ENCODE data around the gene APPBP2.

APPBP2 gene

GRCh38 chr17:60457148-60457547 lies 68.9 kb downstream of the APPBP2 start:
- TF ChIP-seq POLR2AphosphoS5 (IDR thresholded peaks at IDR 0.05; ENCODE audit: low read depth, low read length): no peak
- no peak for TF ChIP-seq FOXP2 (optimal IDR thresholded peaks at IDR 0.05; ENCODE audit: borderline replicate concordance, extremely low read depth, extremely low read length, insufficient read depth)
- no peak for TF ChIP-seq SIN3A (IDR thresholded peaks at IDR 0.05; ENCODE audit: borderline replicate concordance, insufficient read depth, low read length)
- TF ChIP-seq, protein P1, sequence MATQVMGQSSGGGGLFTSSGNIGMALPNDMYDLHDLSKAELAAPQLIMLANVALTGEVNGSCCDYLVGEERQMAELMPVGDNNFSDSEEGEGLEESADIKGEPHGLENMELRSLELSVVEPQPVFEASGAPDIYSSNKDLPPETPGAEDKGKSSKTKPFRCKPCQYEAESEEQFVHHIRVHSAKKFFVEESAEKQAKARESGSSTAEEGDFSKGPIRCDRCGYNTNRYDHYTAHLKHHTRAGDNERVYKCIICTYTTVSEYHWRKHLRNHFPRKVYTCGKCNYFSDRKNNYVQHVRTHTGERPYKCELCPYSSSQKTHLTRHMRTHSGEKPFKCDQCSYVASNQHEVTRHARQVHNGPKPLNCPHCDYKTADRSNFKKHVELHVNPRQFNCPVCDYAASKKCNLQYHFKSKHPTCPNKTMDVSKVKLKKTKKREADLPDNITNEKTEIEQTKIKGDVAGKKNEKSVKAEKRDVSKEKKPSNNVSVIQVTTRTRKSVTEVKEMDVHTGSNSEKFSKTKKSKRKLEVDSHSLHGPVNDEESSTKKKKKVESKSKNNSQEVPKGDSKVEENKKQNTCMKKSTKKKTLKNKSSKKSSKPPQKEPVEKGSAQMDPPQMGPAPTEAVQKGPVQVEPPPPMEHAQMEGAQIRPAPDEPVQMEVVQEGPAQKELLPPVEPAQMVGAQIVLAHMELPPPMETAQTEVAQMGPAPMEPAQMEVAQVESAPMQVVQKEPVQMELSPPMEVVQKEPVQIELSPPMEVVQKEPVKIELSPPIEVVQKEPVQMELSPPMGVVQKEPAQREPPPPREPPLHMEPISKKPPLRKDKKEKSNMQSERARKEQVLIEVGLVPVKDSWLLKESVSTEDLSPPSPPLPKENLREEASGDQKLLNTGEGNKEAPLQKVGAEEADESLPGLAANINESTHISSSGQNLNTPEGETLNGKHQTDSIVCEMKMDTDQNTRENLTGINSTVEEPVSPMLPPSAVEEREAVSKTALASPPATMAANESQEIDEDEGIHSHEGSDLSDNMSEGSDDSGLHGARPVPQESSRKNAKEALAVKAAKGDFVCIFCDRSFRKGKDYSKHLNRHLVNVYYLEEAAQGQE (IDR thresholded peaks at IDR 0.05; ENCODE audit: insufficient read depth in 1 of 2, low read depth in 2 of 2, low read length in 2 of 2): no peak
- TF ChIP-seq TAF1 (IDR thresholded peaks at IDR 0.05; ENCODE audit: borderline replicate concordance, insufficient read depth, low read length): no peak

GRCh38 chr17:60455378-60455777 lies 70.7 kb downstream of the APPBP2 start:
- TF ChIP-seq FOXP2 (optimal IDR thresholded peaks at IDR 0.05; ENCODE audit: borderline replicate concordance, extremely low read depth, extremely low read length, insufficient read depth) (no peak), SIN3A (IDR thresholded peaks at IDR 0.05; ENCODE audit: borderline replicate concordance, insufficient read depth, low read length) (no peak), TAF1 (IDR thresholded peaks at IDR 0.05; ENCODE audit: borderline replicate concordance, insufficient read depth, low read length) (no peak), POLR2AphosphoS5 (IDR thresholded peaks at IDR 0.05; ENCODE audit: low read depth, low read length) (no peak)
- TF ChIP-seq, protein P1 (IDR thresholded peaks at IDR 0.05; ENCODE audit: insufficient read depth in 1 of 2, low read depth in 2 of 2, low read length in 2 of 2): no peak

DNA sequence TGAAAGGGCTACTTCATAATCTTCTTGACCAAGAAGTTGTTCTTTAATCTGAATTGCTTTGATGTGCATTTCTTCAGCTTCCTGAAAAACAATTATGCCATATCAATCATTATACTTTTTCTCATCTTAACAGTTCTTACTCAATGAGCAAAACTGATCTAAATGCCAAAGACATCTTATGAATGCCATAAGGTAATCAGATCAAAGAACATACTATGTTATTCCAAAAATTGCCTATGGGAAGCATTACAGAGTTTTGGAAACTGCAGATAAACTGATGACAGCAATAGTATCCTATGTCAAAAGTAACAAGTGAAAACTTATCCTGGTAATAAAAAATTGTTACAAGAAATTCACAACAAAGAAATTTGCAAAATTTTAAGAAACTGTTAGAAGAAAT lies 74.1 kb downstream of the APPBP2 start:
- TF ChIP-seq POLR2AphosphoS5 (IDR thresholded peaks at IDR 0.05; ENCODE audit: low read depth, low read length) (no peak), SIN3A (IDR thresholded peaks at IDR 0.05; ENCODE audit: borderline replicate concordance, insufficient read depth, low read length) (no peak), TAF1 (IDR thresholded peaks at IDR 0.05; ENCODE audit: borderline replicate concordance, insufficient read depth, low read length) (no peak), FOXP2 (optimal IDR thresholded peaks at IDR 0.05; ENCODE audit: borderline replicate concordance, extremely low read depth, extremely low read length, insufficient read depth) (no peak)
- TF ChIP-seq, protein P1 (IDR thresholded peaks at IDR 0.05; ENCODE audit: insufficient read depth in 1 of 2, low read depth in 2 of 2, low read length in 2 of 2): no peak

DNA sequence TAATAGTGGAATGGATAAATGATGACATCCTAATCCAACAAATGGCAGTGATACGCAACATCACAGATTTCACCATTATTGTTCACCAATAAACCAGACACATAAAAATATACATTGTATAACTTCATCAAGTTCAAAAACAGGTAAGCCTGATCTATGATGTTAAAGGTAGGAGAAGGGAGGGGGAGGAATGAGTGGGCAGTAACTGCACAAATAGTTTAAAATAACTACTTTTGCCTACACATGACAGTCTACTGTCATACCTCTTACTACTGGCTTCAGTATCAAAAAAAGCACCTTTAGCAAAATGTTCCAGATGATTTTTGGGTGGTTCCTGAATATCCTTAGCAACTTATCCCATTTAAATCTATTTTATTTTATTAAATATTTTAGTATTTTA lies 75.0 kb downstream of the APPBP2 start:
- TF ChIP-seq FOXP2 (optimal IDR thresholded peaks at IDR 0.05; ENCODE audit: borderline replicate concordance, extremely low read depth, extremely low read length, insufficient read depth): no peak
- no peak for TF ChIP-seq TAF1 (IDR thresholded peaks at IDR 0.05; ENCODE audit: borderline replicate concordance, insufficient read depth, low read length)
- TF ChIP-seq, protein P1 (IDR thresholded peaks at IDR 0.05; ENCODE audit: insufficient read depth in 1 of 2, low read depth in 2 of 2, low read length in 2 of 2): no peak
- TF ChIP-seq SIN3A (IDR thresholded peaks at IDR 0.05; ENCODE audit: borderline replicate concordance, insufficient read depth, low read length): no peak
- TF ChIP-seq POLR2AphosphoS5 (IDR thresholded peaks at IDR 0.05; ENCODE audit: low read depth, low read length): no peak

DNA sequence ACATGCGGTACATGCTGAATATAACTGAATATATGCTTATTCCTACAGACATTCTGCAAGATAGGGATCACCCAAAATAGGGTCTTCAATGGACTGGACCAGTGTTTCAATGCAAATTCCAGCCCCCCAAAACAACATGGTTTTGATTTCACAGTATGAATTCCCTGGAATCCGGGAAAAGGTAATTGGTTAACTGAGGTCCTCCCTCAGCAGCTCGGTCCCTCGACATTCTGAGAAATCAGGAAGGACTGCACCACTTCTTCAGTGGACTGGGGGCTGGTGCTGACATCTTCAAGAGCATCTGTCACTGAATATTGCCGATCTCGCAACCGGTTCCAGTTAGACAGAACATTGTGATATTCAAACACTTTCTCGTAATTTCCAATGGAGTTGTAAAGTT lies 78.7 kb downstream of the APPBP2 start:
- TF ChIP-seq TAF1 (IDR thresholded peaks at IDR 0.05; ENCODE audit: borderline replicate concordance, insufficient read depth, low read length) (no peak), FOXP2 (optimal IDR thresholded peaks at IDR 0.05; ENCODE audit: borderline replicate concordance, extremely low read depth, extremely low read length, insufficient read depth) (no peak)
